Renal cortical epithelial cell (primary cell): ENCODE measurements around the gene AHCYL1. TPM values are rescaled to one million over a fixed set of nuclear protein-coding genes. Genes with fewer than 3 reads are reported as not detected.
"Not testable (repeated sequence)": the region's sequence is repeated elsewhere in the genome, so short reads cannot be mapped to it uniquely, and the experiment has no call there.

ENCODE experiments used
- DNase-seq: peaks from one replicate; pipeline ENCODE4 v3.0.0-alpha.2; 2011; ENCODE audit warnings: low read depth
- total RNA-seq: library from RNA; depleted of rRNA; stranded (reverse); fragments of >200 nt; gene quantifications from 2 replicates; pipeline ENCODE4 v1.2.3, GENCODE V29; 2014

The AHCYL1 gene
- total RNA-seq, 1 donor from 2014 or later: 120 TPM

DNA sequence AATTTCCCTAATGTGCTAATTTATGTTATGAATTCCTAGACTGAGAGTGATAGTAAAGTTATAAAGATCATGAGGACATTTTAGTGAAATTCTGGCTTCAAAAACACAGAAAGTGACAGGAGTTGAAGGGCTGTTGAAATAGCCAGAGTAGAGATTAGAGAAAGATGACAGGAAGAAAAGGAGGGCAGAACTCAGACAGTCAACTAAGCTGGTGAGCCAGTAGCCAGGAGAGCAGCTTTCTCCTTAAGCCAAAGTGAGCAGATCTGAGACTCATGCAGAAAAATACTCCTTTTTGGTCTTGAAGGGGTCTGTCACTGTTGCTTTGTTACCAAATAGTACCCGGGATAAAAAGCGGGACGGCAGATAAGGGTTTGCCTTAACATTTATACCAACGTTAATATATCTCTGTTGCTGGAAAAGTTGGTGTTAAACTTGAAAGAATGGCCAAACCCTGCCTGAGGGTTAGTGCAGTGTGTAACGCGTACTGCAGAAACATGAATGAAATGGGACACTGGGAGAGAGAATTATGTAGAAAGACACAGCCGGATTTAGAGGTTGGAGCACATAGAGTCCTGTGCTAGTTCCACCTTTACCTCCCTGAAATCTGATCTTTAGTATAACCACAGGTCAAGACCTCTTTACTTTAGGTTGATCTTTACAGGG, 12.8 kb downstream of the AHCYL1 start:
- DNase-seq: no peak

DNA sequence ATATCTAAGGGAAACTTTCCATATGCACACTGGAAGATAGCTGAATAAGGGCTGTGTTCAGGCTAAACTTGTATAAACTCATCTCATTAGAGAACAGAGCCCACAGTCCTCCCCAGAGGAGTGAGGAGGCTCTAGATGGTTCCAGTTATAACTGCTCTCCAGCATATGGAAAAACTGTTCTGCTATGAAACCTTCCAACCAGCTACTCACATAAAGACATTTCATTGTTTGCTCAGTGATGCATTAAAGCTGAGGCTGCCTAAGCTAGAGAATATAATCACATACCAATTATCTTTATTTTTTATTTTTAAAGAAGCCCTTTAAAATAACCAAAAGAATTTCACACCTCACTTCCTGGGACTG, 13.3 kb downstream of the AHCYL1 start:
- DNase-seq: no peak

DNA sequence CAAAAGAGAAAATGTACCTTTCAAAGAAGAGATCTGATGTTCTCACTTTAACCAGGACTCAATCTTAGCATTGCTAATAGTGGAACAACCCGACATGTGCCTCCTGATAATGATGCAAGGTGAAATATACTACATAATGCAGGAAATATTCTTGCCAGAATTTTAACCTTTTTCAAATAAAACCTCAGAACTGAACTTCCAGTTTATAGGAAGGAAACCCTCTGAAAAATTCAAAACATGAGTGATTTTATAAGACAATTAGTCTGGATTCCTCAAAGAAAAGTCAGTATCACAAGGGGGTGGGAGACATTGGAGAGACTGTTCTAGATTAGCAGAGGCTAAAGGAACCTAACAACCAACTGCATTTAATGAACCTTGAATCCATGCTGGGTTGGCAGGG, 18.1 kb downstream of the AHCYL1 start:
- no peak for DNase-seq

DNA sequence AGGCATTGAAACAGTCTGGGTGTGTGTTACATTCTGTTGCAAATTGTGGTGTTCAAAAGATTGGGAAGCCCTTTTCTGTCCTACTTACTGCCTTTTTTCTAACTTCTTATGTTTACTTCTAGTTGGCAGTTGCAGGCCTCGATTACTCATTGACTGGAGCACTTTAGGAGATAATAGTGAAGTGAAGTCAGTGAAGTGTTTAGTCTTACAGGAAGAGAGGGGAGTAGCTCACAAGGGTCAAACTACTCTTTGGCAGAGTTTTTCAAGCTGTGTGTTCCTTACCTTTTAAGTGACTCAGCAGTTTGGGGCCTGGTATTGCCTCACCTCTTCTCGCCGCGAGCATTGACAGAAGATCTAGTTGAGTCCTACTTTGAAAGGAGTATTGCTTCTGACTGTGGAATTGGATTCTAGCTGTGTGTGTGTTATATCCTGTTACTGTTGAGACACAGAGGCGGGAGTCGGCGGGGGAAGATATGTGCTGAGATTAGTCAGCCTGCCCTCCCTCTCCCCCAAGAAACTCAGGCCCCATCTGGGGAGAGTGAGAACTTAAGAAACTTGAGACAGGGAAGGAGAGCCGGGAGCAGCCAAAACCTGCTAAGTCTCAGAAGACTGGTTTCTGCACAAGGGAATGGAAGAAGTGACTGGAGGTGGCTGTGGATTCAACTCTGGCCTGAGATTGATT, 19.3 kb downstream of the AHCYL1 start:
- peak; percentile 100 for DNase-seq

DNA sequence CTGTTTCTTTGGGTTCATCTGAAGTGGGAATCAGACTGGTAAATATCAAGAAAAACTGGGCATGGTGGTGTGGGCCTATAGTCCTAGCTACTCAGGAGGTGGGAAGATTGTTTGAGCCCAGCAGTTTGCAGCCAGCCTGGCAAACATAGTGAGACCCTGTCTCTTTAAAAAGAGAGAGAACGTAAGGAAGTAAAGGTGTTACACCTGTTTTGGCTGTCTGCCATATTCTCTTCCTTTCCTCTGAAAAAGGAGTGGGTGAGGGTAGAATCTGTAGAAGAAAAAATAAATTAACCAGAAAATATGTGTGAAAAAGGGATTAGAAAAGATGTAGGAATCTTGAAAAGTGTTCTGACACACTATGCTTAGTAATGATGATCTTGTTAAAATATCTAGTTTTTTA, 20.0 kb downstream of the AHCYL1 start:
- DNase-seq: no peak

DNA sequence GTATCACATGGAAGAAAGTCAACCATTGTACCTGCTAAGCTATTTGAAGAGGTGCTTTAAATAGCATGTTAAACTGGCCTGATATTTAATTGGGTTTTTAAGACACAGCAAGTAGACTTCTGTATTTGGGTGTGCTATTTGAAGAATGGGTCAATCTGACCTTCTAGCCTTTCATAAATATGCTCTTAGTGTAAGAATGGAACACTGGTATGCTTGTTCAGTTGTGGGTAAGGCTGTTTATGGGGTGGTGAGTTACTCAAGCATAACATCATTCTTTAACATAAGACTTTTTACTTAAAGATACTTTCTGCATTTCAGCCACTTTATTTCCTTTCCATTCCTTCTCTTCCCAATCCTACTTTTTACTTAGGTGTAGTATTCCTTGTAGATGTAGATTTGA, 21.4 kb downstream of the AHCYL1 start:
- DNase-seq: no peak

DNA sequence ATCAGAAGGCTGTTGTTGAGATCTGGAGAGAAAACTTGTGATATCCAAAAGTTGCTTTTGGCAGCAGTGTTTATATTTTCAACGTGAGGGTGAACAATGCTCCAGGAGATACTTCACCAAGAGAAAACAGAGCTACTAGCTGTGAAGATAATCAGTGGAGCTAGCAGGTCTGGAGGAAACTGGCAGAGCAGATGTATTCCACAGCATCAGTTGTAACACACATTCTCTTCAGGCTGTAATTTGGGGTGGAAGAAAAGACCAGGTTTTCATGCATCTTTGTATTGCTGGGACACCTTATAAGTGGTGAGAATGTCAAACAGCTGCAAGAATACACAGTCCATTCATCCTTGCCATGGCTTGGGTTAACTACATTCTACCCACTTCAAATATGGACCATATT, 22.0 kb downstream of the AHCYL1 start:
- DNase-seq: no peak

DNA sequence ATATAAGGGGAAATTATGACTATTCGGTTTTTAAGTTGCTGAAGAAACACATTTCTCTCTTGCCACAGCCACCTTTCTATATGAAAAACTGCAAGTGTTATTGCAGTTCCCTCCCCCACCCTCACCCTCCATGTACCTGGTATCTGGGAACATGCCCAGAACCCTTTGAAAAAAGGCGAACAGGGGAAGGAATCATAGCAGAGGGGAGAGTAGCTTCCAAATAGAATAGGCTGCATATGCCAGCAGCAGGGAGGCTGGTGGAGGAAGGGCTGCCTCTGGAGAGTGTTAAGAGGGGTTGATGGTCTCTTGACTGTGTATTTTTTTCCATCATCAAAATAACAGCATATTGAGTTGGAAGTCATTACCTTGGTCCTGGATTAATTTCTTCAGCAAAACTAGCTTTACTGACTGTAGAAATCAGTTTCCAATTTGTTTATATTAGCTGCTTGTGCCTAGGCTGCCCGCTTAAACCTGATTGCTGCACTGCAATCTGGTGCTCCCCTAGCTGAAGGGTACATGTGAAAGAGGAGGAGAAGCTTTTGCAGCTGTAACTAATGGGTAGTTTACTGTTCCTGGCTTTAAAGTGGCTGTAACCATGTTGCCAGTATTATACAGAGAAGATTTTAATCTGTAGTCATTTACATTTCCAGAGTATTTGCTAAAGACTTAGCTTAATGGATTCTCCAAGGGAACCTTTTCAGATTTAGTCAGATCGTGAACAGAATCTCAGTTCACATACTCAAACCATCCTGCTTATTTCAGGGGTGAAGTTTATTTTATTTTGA, 22.7 kb downstream of the AHCYL1 start:
- no peak for DNase-seq

DNA sequence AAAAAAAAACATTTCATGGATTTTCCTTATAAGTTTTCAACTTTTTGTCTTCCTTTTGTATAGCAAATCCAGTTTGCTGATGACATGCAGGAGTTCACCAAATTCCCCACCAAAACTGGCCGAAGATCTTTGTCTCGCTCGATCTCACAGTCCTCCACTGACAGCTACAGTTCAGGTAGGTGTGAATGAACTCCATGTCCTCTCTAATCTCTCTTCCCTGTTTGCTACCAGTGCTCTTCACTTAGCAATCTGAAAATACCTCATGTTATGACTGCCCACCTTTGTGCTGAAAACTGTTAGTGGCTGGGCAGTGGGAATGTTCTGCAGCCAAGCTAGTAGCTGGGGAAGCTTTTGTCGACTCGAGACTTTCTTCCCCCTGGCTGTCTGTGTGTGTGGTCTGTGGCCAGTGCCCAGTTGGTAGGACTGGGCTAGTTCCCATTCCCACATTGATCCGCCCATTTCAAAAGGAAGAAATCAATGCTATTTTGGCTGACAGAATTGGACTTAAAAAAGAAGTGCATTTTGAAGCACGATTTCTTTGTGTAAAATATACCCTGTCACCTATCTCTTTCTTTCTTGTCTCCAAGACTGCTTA, 24.5 kb downstream of the AHCYL1 start:
- DNase-seq: no peak

DNA sequence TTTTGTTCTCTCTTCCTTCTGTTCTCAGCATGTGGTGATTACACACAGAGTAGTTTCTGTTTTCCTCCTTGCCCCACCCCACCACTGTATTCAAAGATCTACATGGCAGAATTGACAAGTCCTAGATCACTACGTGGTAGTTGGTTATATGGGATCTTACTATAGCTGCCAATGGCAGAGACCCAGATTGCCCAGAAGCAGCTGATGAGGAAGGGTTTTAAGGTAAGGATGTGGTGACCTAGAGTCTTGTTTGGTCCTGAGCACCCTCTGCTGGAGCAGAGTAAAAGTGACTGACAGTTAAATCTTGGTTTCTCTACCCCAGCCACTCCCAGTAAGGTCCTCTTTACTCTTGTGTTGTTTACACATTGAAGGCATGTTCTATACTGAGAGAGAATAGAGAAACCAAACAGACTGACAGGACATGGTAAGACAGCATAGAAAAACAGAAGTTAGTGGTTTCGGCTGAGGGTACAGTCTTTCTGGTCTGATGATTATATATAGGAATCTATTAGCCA, 27.0 kb downstream of the AHCYL1 start:
- peak; percentile 77 for DNase-seq

DNA sequence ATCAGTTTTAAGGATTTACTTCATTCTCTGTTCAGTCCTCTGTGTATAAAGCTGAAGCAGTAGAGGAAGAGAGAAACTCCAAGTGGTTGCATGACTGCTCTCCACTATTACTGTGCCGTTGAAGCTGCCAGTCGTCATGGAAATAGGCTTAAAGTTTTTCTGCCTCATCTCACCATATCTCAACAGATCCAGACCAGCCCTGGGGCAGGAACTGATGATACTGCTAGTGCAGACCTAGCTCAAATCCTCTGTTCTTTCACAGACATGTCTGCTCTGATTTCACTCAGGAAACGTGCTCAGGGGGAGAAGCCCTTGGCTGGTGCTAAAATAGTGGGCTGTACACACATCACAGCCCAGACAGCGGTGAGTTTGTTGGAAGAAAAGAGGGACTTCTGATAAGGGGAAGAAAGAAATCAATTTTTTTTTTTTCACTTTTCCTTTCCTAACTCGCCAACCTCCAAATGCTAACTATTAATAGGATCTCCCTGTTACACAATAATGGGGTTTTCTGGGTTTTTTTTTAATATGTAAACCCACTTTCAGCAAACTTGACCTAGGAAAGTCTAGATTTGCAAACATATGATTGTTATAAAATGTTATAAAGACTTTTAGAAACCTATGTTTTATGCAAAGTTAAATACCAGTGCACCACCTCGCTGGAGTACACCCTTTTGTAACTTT, 27.7 kb downstream of the AHCYL1 start:
- DNase-seq: no peak

DNA sequence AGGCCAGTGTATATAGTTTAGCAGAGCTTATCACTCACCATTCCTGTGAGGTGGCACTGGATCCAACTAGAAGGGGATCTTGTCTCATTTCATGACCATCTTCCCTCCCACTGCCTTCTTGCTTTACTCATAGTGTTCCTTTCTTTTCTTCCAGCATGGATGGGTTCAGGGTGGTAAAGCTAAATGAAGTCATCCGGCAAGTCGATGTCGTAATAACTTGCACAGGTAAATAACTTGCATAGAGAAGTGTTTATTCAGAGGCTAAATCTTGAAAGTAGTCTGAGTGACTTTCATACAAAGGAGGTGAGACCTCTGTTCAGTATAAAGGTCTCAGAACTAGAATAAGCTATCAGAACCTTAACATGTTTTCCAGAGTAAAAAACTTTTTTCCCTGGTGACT, 33.2 kb downstream of the AHCYL1 start:
- no peak for DNase-seq

DNA sequence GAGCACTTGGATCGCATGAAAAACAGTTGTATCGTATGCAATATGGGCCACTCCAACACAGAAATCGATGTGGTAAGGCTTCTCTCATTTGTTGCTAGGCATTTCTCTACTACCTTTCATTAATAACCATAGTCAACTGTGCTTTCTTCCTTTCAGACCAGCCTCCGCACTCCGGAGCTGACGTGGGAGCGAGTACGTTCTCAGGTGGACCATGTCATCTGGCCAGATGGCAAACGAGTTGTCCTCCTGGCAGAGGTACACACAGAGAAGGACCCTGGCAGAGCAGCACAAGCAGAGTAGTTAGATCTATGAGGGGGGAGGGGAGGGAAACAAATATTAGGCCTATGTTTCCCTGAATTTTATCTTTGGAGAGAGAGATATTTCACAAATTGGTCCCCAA, 33.8 kb downstream of the AHCYL1 start:
- no peak for DNase-seq

DNA sequence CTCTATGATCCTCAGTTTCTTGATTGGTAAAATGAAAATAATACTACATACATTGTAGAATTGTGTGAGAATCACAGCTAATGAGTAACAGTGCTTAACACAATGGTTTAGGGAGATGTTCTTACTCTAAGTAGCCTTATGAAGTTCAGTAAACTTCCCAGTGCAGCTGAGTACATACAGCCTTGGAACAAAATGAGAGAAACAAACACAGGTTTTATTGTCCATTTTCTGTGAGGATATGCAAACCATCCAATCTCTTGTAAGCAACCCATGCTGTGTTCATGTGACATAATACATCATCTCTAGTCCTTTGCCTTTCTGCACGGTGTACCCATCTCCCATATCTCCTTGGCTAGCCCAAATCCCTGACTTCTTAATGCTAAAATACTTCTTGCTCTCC, 35.2 kb downstream of the AHCYL1 start:
- no peak for DNase-seq

DNA sequence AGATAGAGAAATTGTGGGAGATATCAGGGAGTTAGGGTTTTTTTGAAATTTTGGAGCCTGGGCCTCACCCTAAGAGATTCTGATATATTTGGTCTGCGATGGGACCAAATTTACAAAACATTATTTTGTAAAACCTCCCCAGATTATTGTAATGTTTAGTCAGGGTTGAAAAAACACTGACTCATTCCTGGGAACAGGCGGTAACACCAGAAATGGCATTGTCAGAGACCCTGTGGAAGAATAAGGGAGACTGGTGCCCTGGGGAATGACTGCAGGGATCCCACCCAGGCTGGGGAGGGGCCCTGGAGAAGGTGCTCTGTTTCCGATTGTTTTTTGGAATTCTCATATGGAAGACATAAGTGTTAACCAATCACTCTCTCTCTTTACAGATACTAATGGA, 36.7 kb downstream of the AHCYL1 start:
- no peak for DNase-seq

DNA sequence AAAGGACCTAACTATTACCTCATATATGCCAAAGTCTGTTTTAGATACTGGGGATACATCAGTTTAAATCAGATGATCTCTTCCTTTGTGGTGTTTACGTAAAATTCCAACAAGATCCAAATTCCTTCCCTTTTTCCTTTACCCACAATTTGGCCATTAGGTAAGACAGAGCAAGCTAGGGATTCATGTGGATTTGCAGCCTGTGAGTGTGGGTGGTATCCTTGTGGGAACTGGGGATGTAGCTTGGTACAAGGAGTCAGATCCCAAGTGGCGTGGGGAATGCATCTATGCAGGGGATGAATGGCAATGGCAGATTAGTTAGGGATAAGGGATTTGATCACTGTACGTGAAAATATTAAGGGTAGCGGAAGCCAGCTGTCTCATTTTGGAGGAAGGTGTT, 40.0 kb downstream of the AHCYL1 start:
- no peak for DNase-seq

DNA sequence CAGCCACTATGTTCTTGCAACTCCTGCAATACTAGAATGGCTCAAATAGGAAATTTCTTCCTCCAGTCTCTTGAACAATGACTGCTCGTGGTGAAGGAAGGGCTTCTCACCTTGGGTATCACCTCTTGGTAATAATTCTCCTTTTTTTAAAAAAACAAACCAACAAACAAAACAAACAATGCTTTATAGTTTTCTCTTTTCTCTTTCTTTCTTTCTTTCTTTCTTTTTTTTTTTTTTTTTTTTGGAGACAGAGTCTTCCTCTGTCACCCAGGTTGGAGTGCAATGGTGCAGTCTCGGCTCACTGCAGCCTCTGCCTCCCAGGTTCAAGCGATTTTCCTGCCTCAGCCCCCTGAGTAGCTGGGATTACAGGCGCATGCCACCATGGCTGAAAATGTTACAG, 46.1 kb downstream of the AHCYL1 start:
- DNase-seq: not testable (repeated sequence)

DNA sequence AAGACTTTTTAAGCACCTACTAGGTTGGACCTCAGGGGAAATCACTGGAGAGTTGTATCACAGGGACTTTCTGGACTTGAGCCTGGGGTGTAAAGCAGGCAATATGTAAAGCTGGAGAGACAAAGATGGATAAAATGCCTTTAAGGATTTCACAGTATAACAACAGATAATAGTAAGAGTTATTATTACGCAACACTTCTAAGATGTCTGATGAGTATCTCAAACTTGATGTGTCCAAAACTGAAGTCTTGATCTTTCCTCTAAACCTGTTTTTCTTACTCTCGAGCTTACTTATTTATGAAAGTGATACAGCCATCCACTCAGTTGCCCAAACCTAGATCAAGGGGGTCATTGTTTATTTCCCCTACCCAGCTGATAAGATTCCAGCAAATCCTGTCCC, 47.8 kb downstream of the AHCYL1 start:
- DNase-seq: no peak

DNA sequence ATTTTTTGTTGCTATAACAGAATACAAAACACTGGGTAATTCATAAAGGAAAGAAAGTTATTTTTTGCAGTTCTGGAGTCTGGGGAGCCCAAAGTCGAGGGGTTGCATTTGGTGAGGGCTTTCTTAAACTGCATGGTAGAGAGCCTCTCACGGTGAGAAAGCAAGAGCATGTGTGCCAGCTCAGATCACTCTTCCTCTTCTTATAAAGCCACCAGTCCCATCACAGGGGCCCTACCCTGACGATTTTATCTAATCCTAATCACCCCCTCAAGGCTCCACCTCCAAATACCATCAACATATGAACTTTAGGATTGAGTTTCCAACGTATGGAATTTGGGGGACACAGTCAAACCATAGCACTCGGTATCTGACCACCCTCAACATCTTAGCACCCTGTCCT, 48.9 kb downstream of the AHCYL1 start:
- no peak for DNase-seq

DNA sequence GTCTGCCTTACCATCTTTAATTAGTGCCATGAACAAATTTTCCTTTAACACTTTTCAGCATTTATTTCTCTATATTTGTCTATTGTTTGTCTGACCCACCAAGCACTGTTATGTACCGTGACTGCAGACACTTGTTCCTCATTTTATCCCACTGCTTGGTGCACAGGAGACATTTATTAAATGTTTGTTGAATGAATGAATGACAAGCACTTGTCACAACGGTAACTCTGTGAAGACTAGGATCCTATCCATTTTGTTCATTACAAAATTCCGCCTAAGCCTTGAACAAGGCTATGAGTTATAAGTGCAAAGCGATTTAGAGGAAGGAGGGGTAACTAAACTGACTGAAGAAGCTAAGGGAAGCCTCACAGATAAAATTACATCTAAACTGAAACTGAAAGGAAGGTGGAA, 49.5 kb downstream of the AHCYL1 start:
- no peak for DNase-seq

DNA sequence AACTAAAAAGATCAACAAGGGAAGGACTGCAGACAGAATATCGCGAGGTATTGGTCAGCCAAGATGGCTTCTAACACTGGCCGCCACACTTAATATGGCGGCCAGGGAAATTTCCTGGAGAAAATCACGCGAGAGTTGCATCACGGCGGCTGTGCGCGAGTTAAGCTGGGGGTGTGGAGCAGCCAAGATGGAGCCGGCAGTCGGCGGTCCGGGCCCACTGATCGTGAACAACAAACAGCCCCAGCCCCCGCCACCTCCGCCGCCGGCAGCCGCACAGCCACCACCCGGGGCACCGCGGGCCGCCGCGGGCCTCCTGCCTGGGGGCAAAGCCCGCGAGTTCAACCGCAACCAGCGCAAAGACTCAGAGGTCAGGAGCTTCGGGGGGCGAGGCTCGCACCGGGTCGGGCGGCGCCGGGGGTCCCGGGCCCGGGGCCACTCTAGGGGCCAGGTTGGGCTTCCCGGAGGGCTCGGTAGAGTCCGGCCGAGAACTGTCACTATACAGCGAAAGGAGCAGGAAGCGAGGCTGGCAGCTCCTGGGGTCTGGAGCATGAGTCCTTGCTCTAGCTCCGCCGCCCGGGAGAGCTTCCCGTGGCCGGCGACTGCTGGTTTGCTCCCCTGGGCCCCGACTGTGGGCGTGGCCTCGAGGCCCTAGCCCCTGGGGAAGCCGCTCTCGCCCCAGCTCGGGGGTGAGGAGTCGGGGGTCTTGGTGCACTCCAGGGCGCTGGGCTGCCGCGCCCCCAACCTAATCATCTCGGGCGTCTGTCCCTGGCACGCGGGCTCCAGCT, 50.1 kb downstream of the AHCYL1 start, which contains the start of gene STRIP1:
Gene STRIP1 (plus strand): TSS at position 174 of the 785 bp plus-strand sequence. CDS start 14 bp downstream, at position 188.
- DNase-seq: peak; percentile 94
